Neural cell (in vitro differentiated cells): ENCODE results near the gene DHX58. TPM values are rescaled to one million over a fixed set of nuclear protein-coding genes. Genes with fewer than 3 reads are reported as not detected.

Experiments
- H2AFZ ChIP-seq: fragments of 200-600, 300-800 bp; sonication (generic), shearing (Covaris generic); 2 replicates; pipeline ENCODE4 v1.6.0; 2014; ENCODE audit warnings: low read depth, mild to moderate bottlenecking, antibody characterized with exemption, low read length, moderate library complexity
- H3F3A ChIP-seq: fragments of 200-600 bp; shearing (Covaris generic); 2 replicates; pipeline ENCODE4 v1.6.1; 2016; ENCODE audit warnings: mild to moderate bottlenecking, moderate library complexity, mixed read lengths, antibody characterized with exemption, low read length; ENCODE audit not compliant: insufficient read depth, poor library complexity, severe bottlenecking
- H3K27ac ChIP-seq: fragments of 200-600, 300-800 bp; sonication (generic), shearing (Covaris generic); 2 replicates; pipeline ENCODE4 v1.5.1; 2014; ENCODE audit warnings: mild to moderate bottlenecking, low read length, moderate library complexity
- H3K27me3 ChIP-seq: fragments of 300-800, 200-600 bp; sonication (generic), shearing (Covaris generic); 2 replicates; pipeline ENCODE4 v1.6.0; 2014; ENCODE audit warnings: mild to moderate bottlenecking, low read depth, low read length, moderate library complexity; ENCODE audit not compliant: insufficient read depth
- H3K36me3 ChIP-seq: fragments of 300-800, 200-600 bp; sonication (generic), shearing (Covaris generic); 2 replicates; pipeline ENCODE4 v1.5.1; 2014; ENCODE audit warnings: mild to moderate bottlenecking, antibody characterized with exemption, low read length, moderate library complexity; ENCODE audit not compliant: insufficient read depth
- H3K4me2 ChIP-seq: fragments of 300-800, 200-600 bp; sonication (generic), shearing (Covaris generic); 2 replicates; pipeline ENCODE4 v1.6.0; 2014; ENCODE audit warnings: mild to moderate bottlenecking, low read length
- H3K4me3 ChIP-seq: fragments of 300-800, 200-600 bp; sonication (generic), shearing (Covaris generic); 2 replicates; pipeline ENCODE4 v1.5.1; 2014; ENCODE audit warnings: mild to moderate bottlenecking, low read length, moderate library complexity
- H3K79me2 ChIP-seq: fragments of 200-600 bp; shearing (Covaris generic); replicated peaks from 2 replicates; pipeline ENCODE4 v1.6.0; 2014; ENCODE audit warnings: mild to moderate bottlenecking, low read length, moderate library complexity; ENCODE audit not compliant: insufficient read depth
- H3K9ac ChIP-seq: fragments of 300-800, 200-600 bp; sonication (generic), shearing (Covaris generic); 2 replicates; pipeline ENCODE4 v1.6.1; 2016; ENCODE audit warnings: mild to moderate bottlenecking, low read length, mixed read lengths
- H3K9me2 ChIP-seq: fragments of 200-600 bp; shearing (Covaris generic); 2 replicates; pipeline ENCODE4 v1.6.1; 2016; ENCODE audit warnings: mild to moderate bottlenecking, low read length, mixed read lengths; ENCODE audit not compliant: insufficient read depth
- H3K9me3 ChIP-seq: fragments of 200-600, 300-800 bp; sonication (generic), shearing (Covaris generic); 2 replicates; pipeline ENCODE4 v1.6.1; 2016; ENCODE audit warnings: mild to moderate bottlenecking, mixed run types, low read length, moderate library complexity, mixed read lengths
- H4K20me1 ChIP-seq: fragments of 200-600 bp; shearing (Covaris generic); 2 replicates; pipeline ENCODE4 v1.6.1; 2016; ENCODE audit warnings: mild to moderate bottlenecking, mixed run types; ENCODE audit not compliant: insufficient read depth
- CTCF ChIP-seq: fragments of 450-650 bp; IDR thresholded peaks from 2 replicates; pipeline ENCODE4 v1.5.1; 2014; ENCODE audit warnings: antibody characterized with exemption, mild to moderate bottlenecking, moderate library complexity; ENCODE audit not compliant: poor library complexity, severe bottlenecking
- EP300 ChIP-seq: fragments of 450-650 bp; conservative IDR thresholded peaks from 2 replicates; pipeline ENCODE4 v1.6.1; 2014; ENCODE audit warnings: antibody characterized with exemption, mild to moderate bottlenecking, moderate library complexity; ENCODE audit not compliant: poor library complexity, severe bottlenecking
- EZH2 ChIP-seq: fragments of 200-600, 300-800 bp; shearing (Covaris generic), sonication (generic); IDR thresholded peaks from 2 replicates; pipeline ENCODE4 v1.6.1; 2014; ENCODE audit warnings: antibody characterized with exemption, low read length, borderline replicate concordance, mild to moderate bottlenecking; ENCODE audit not compliant: insufficient read depth, poor library complexity, severe bottlenecking
- MXI1 ChIP-seq: fragments of 450-650 bp; conservative IDR thresholded peaks from 2 replicates; pipeline ENCODE4 v1.6.1; 2014; ENCODE audit warnings: antibody characterized with exemption, mild to moderate bottlenecking; ENCODE audit not compliant: poor library complexity, severe bottlenecking
- POLR2AphosphoS5 ChIP-seq: IDR thresholded peaks from 2 replicates; pipeline ENCODE4 v1.6.1; 2012
- RAD21 ChIP-seq: fragments of 450-650 bp; conservative IDR thresholded peaks from 2 replicates; pipeline ENCODE4 v1.6.1; 2014; ENCODE audit warnings: antibody characterized with exemption, mild to moderate bottlenecking, moderate library complexity
- REST ChIP-seq: IDR thresholded peaks from 2 replicates; pipeline ENCODE4 v1.6.1; 2012; ENCODE audit warnings: borderline replicate concordance
- SMC3 ChIP-seq: fragments of 450-650 bp; conservative IDR thresholded peaks from 2 replicates; pipeline ENCODE4 v1.6.1; 2014; ENCODE audit warnings: antibody characterized with exemption, mild to moderate bottlenecking, moderate library complexity; ENCODE audit not compliant: poor library complexity
- TAF1 ChIP-seq: IDR thresholded peaks from 2 replicates; pipeline ENCODE4 v1.6.1; 2012; ENCODE audit warnings: low read depth
- polyA minus RNA-seq: library from RNA; depleted of rRNA, polyadenylated mRNA; stranded (reverse); fragments of >200 nt; gene quantifications from 2 replicates; pipeline ENCODE4 v1.2.3, GENCODE V29; 2014
- polyA plus RNA-seq: library from polyadenylated mRNA; depleted of rRNA; stranded (reverse); fragments of >200 nt; gene quantifications from 2 replicates; pipeline ENCODE4 v1.2.3, GENCODE V29; 2014

The DHX58 gene
- polyA plus RNA-seq (0.87 and 2.3 TPM in 2 replicates), polyA minus RNA-seq (not detected in 2 replicates)

GRCh38 chr17:42112552-42113176, at the start of gene DHX58:
TSS of gene DHX58 (minus strand) at chr17:42112714. CDS start at chr17:42111892, 822 bp downstream.
- H3K9ac ChIP-seq: no peak within 1 kb of the TSS
- H2AFZ ChIP-seq: no peak within 1 kb of the TSS
- H3F3A ChIP-seq: no peaks in the 10 kb centered on the region
- no peaks in the 10 kb centered on the region for H3K9me2 ChIP-seq
- H4K20me1 ChIP-seq: no peaks in the 10 kb centered on the region
- no peaks in the 10 kb centered on the region for H3K36me3 ChIP-seq
- no peak within 1 kb of the TSS for H3K4me3 ChIP-seq
- no peak for TF ChIP-seq MXI1
- no peak for TF ChIP-seq EZH2
- TF ChIP-seq SMC3: no peak
- no peak for TF ChIP-seq CTCF
- TF ChIP-seq RAD21: no peak
- no peak for TF ChIP-seq POLR2AphosphoS5
- TF ChIP-seq EP300: no peak
- no peak for TF ChIP-seq TAF1
- H3K9me3 ChIP-seq: no peaks in the 10 kb centered on the region
- H3K4me2 ChIP-seq: no peak within 1 kb of the TSS
- H3K79me2 ChIP-seq: no peaks in the 10 kb centered on the region
- no peak within 1 kb of the TSS for H3K27ac ChIP-seq
- H3K27me3 ChIP-seq: no peaks in the 10 kb centered on the region

- H3K79me2 ChIP-seq: no peaks in the 10 kb centered on the region
- H2AFZ ChIP-seq: no peak overlapping the region
- TF ChIP-seq REST (no peak), EZH2 (no peak), MXI1 (no peak), POLR2AphosphoS5 (no peak), CTCF (no peak), SMC3 (no peak), TAF1 (no peak), RAD21 (no peak), EP300 (no peak)
- no peaks in the 10 kb centered on the region for H3K9me2 ChIP-seq
- no peak overlapping the region for H3K4me3 ChIP-seq
- H3K27ac ChIP-seq: no peak overlapping the region
- no peaks in the 10 kb centered on the region for H3K9me3 ChIP-seq
- no peak overlapping the region for H3K4me2 ChIP-seq
- no peaks in the 10 kb centered on the region for H3F3A ChIP-seq
- H3K36me3 ChIP-seq: no peaks in the 10 kb centered on the region
- no peak overlapping the region for H3K9ac ChIP-seq
- H3K27me3 ChIP-seq: no peaks in the 10 kb centered on the region
- no peaks in the 10 kb centered on the region for H4K20me1 ChIP-seq
These were observed 48.0 kb upstream of the DHX58 start for GRCh38 chr17:42160531-42160910.
